Astrocyte (in vitro differentiated cells and primary cell): ENCODE data around the gene HVCN1. TPM values are rescaled to one million over a fixed set of nuclear protein-coding genes. Genes with fewer than 3 reads are reported as not detected.

Experiments used
- DNase-seq: peaks from one replicate; pipeline ENCODE4 v3.0.0-alpha.2; 2010; ENCODE audit warnings: low read depth
- FAIRE-seq: peaks from 2 replicates; lab custom pipeline; 2011; peaks lifted over from hg19 to GRCh38; lab: Jason Lieb, UNC
- H2AFZ ChIP-seq: 2 replicates; pipeline ENCODE4 v1.6.0; 2012; ENCODE audit warnings: low read depth, low read length, inconsistent platforms
- H3K27ac ChIP-seq: 2 replicates; pipeline ENCODE4 v1.5.1; 2011; ENCODE audit warnings: low read depth, low read length, inconsistent platforms
- H3K27me3 ChIP-seq: 2 replicates; pipeline ENCODE4 v1.6.0; 2011; ENCODE audit warnings: low read length, inconsistent platforms; ENCODE audit not compliant: insufficient read depth
- H3K36me3 ChIP-seq: 2 replicates; pipeline ENCODE4 v1.5.1; 2011; ENCODE audit warnings: low read length, inconsistent platforms; ENCODE audit not compliant: insufficient read depth
- H3K4me1 ChIP-seq: 2 replicates; pipeline ENCODE4 v1.5.1; 2011; ENCODE audit warnings: low read length, inconsistent platforms; ENCODE audit not compliant: insufficient read depth
- H3K4me2 ChIP-seq: 2 replicates; pipeline ENCODE4 v1.6.0; 2012; ENCODE audit warnings: low read length, inconsistent platforms
- H3K4me3 ChIP-seq: 2 replicates; pipeline ENCODE4 v1.5.1; 2011; ENCODE audit warnings: low read depth, mild to moderate bottlenecking, low read length, inconsistent platforms; ENCODE audit not compliant: insufficient read depth
- H3K79me2 ChIP-seq: 2 replicates; pipeline ENCODE4 v1.6.0; 2012; ENCODE audit warnings: mild to moderate bottlenecking, low read length, inconsistent platforms; ENCODE audit not compliant: insufficient read depth
- H3K9ac ChIP-seq: 2 replicates; pipeline ENCODE4 v1.6.0; 2012; ENCODE audit warnings: mild to moderate bottlenecking, low read length, inconsistent platforms
- H3K9me3 ChIP-seq: 2 replicates; pipeline ENCODE4 v1.5.1; 2012; ENCODE audit warnings: low read depth, mild to moderate bottlenecking, low read length, inconsistent platforms; ENCODE audit not compliant: insufficient read depth
- H4K20me1 ChIP-seq: 2 replicates; pipeline ENCODE4 v1.6.0; 2012; ENCODE audit warnings: low read length, inconsistent platforms; ENCODE audit not compliant: insufficient read depth
- H3K27ac Mint-ChIP-seq: one replicate; pipeline ENCODE4 v1.8.0; 2021; ENCODE audit warnings: mild to moderate bottlenecking, mixed read lengths; ENCODE audit not compliant: unreplicated experiment
- H3K27me3 Mint-ChIP-seq: one replicate; pipeline ENCODE4 v1.8.0; 2021; ENCODE audit warnings: low read depth, mixed read lengths; ENCODE audit not compliant: unreplicated experiment
- H3K36me3 Mint-ChIP-seq: one replicate; pipeline ENCODE4 v1.8.0; 2021; ENCODE audit warnings: low read depth, mixed read lengths; ENCODE audit not compliant: unreplicated experiment
- H3K4me1 Mint-ChIP-seq: one replicate; pipeline ENCODE4 v1.8.0; 2021; ENCODE audit warnings: low read depth, mixed read lengths; ENCODE audit not compliant: unreplicated experiment
- H3K4me3 Mint-ChIP-seq: one replicate; pipeline ENCODE4 v1.8.0; 2021; ENCODE audit warnings: mild to moderate bottlenecking, moderate library complexity, mixed read lengths; ENCODE audit not compliant: unreplicated experiment
- H3K9me3 Mint-ChIP-seq: one replicate; pipeline ENCODE4 v1.8.0; 2021; ENCODE audit warnings: mild to moderate bottlenecking, mixed read lengths; ENCODE audit not compliant: unreplicated experiment
- CTCF ChIP-seq: IDR thresholded peaks from 2 replicates; pipeline ENCODE4 v1.5.1; 2011; ENCODE audit warnings: low read depth, mild to moderate bottlenecking, inconsistent platforms, low read length, moderate library complexity; ENCODE audit not compliant: insufficient read depth
- EZH2 ChIP-seq: IDR thresholded peaks from 2 replicates; pipeline ENCODE4 v1.6.1; 2012; ENCODE audit warnings: mild to moderate bottlenecking, low read length, inconsistent platforms; ENCODE audit not compliant: insufficient read depth
- total RNA-seq: library from RNA; stranded (reverse); gene quantifications from 2 replicates; pipeline ENCODE4 v1.2.1, GENCODE V29; 2021

Gene HVCN1
- total RNA-seq, 1 donor from 2014 or later: 1.0 TPM

GRCh38 chr12:110635055-110635454 is 53.9 kb downstream of the HVCN1 start:
- no peak overlapping the region for H3K27ac Mint-ChIP-seq
- H3K36me3 ChIP-seq: no peaks in the 10 kb centered on the region
- H2AFZ ChIP-seq: no peak overlapping the region
- H3K4me3 ChIP-seq: no peak overlapping the region
- DNase-seq: no peak
- H3K79me2 ChIP-seq: no peaks in the 10 kb centered on the region
- no peak overlapping the region for H3K4me3 Mint-ChIP-seq
- no peaks in the 10 kb centered on the region for H3K9me3 Mint-ChIP-seq
- H3K36me3 Mint-ChIP-seq: no peaks in the 10 kb centered on the region
- no peak for TF ChIP-seq EZH2
- TF ChIP-seq CTCF: no peak
- H3K9ac ChIP-seq: no peak overlapping the region
- no peaks in the 10 kb centered on the region for H3K27me3 Mint-ChIP-seq
- no peak overlapping the region for H3K4me2 ChIP-seq
- H3K27me3 ChIP-seq: no peaks in the 10 kb centered on the region
- no peak overlapping the region for H3K27ac ChIP-seq
- H3K4me1 ChIP-seq: peaks cover 15% of the 10 kb centered on the region
- no peaks in the 10 kb centered on the region for H3K9me3 ChIP-seq
- H3K4me1 Mint-ChIP-seq: peaks cover 25% of the 10 kb centered on the region
- H4K20me1 ChIP-seq: no peaks in the 10 kb centered on the region
- FAIRE-seq: no peak

GRCh38 chr12:110627500-110628195 is 61.3 kb downstream of the HVCN1 start:
- Histone ChIP-seq H4K20me1 (no peaks in the 10 kb centered on the region), H3K79me2 (no peaks in the 10 kb centered on the region), H3K27me3 (no peaks in the 10 kb centered on the region), H3K9ac (no peak overlapping the region), H3K27ac (no peak overlapping the region), H3K4me3 (no peak overlapping the region), H2AFZ (no peak overlapping the region), H3K4me2 (no peak overlapping the region), H3K36me3 (no peaks in the 10 kb centered on the region), H3K4me1 (no peaks in the 10 kb centered on the region), H3K9me3 (no peaks in the 10 kb centered on the region)
- no peaks in the 10 kb centered on the region for H3K4me1 Mint-ChIP-seq
- H3K4me3 Mint-ChIP-seq: no peak overlapping the region
- FAIRE-seq (no peak), DNase-seq (no peak)
- H3K27me3 Mint-ChIP-seq: no peaks in the 10 kb centered on the region
- TF ChIP-seq CTCF: no peak
- no peak for TF ChIP-seq EZH2
- no peaks in the 10 kb centered on the region for H3K9me3 Mint-ChIP-seq
- peaks cover 7% of the 10 kb centered on the region for H3K36me3 Mint-ChIP-seq
- no peak overlapping the region for H3K27ac Mint-ChIP-seq

GRCh38 chr12:110622582-110622981 is 66.3 kb downstream of the HVCN1 start:
- Histone ChIP-seq H3K36me3 (no peaks in the 10 kb centered on the region), H4K20me1 (no peaks in the 10 kb centered on the region), H3K9ac (no peak overlapping the region), H3K27me3 (no peaks in the 10 kb centered on the region), H3K27ac (no peak overlapping the region), H3K9me3 (no peaks in the 10 kb centered on the region), H3K4me2 (no peak overlapping the region), H2AFZ (no peak overlapping the region), H3K79me2 (no peaks in the 10 kb centered on the region), H3K4me3 (no peak overlapping the region), H3K4me1 (no peaks in the 10 kb centered on the region)
- FAIRE-seq (no peak), DNase-seq (no peak)
- H3K4me3 Mint-ChIP-seq: no peak overlapping the region
- H3K4me1 Mint-ChIP-seq: no peaks in the 10 kb centered on the region
- TF ChIP-seq CTCF (no peak), EZH2 (no peak)
- no peak overlapping the region for H3K27ac Mint-ChIP-seq
- no peaks in the 10 kb centered on the region for H3K9me3 Mint-ChIP-seq
- peaks cover 3% of the 10 kb centered on the region for H3K27me3 Mint-ChIP-seq
- no peaks in the 10 kb centered on the region for H3K36me3 Mint-ChIP-seq
